ENCODE results near the gene HSPA1B. TPM values are rescaled to one million over a fixed set of nuclear protein-coding genes. Genes with fewer than 3 reads are reported as not detected.

The HSPA1B gene
- total RNA-seq, 1 experiment from 2014 or later = 214 TPM

DNA sequence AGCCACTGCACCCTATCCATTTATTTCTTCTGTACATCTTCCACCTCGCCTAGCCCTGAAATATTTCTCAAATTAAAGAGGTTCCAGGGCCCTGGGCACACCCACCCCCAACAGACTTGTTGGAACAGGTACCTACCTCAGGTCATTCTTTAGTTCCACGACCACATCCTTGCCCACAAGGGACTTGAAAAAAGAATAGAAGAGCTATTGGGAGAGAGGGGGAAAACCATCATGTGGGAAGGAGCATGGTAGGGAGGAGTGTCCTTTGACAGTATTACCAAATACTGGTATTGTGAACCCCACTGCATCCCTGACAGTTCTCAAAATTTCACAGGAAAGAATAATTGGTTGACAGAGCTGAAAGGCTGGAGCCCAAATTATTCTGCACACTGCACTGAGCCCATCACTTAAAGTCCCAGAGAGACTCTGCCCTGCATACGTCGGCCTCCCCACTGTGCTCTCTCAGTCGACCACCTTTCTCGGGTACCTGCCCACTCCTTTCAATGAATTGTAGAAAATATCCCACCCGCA, 21.5 kb upstream of the HSPA1B start:
- Histone ChIP-seq H3K27me3 (ENCODE audit: insufficient read depth, low read length) (no peaks in the 10 kb centered on the region), H3K9me2 (ENCODE audit: insufficient read depth) (no peaks in the 10 kb centered on the region), H3K4me3 (replicated peaks in 1 of 2; ENCODE audit: low read depth in 1 of 2, low read length in 2 of 2) (peak overlapping the region; percentile 93 to 94), H3K36me3 (ENCODE audit: control insufficient read depth in 1 of 2, insufficient read depth in 2 of 2, low read length in 2 of 2) (peaks cover 3 to 11% of the 10 kb centered on the region in 2 experiments; a peak in 3 of 4 replicates), H4K20me1 (ENCODE audit: insufficient read depth) (no peaks in the 10 kb centered on the region), H3K9ac (ENCODE audit: low read length) (peak overlapping the region; percentile 95), H3K27ac (ENCODE audit: low read depth, low read length) (peak overlapping the region; percentile 85), H3K9me3 (ENCODE audit: control insufficient read depth in 1 of 2, insufficient read depth in 1 of 2, low read depth in 1 of 2, low read length in 2 of 2) (no peaks in the 10 kb centered on the region), H3K79me2 (ENCODE audit: insufficient read depth, low read length) (peaks cover 40% of the 10 kb centered on the region), H3K4me2 (ENCODE audit: low read length) (peak overlapping the region; percentile 98), H3K4me1 (ENCODE audit: control insufficient read depth in 1 of 2, insufficient read depth in 2 of 2, low read length in 2 of 2) (peaks cover 13 to 16% of the 10 kb centered on the region in 2 experiments), H2AFZ (ENCODE audit: low read depth, low read length, poor library complexity, severe bottlenecking) (peak overlapping the region; percentile 33)
- POLR2A ChIA-PET = interaction anchor here (0.5 to 4.8 kb wide), 9 partner anchors 10 to 141 kb away, joined by 3 to 49 read pairs (median 4); partner anchors contain the start of genes GPANK1, HSPA1B and VARS1
- DNase-seq (ENCODE audit: low read depth, low spot score) (no peak), ATAC-seq (peak; percentile 16)
- intact Hi-C loops (cut with micrococcal nuclease) = no loop called here
- TF ChIP-seq CEBPB (IDR thresholded peaks at IDR 0.05; ENCODE audit: low read depth) = no peak
- CTCF ChIA-PET = interaction anchor here (1.3 to 2.4 kb wide), 3 partner anchors 10 to 68 kb away, joined by 3 to 16 read pairs (median 5); partner anchors contain the start of gene VARS1
- BruUV-seq (replicated peaks) = TSS peak; percentile 74
- RAD21 ChIA-PET (ENCODE audit: low non-redundant PET in 1 of 2, low total read pairs in 2 of 2, uncharacterized antibody in 2 of 2, unreplicated experiment in 2 of 2) = no interaction called here

DNA sequence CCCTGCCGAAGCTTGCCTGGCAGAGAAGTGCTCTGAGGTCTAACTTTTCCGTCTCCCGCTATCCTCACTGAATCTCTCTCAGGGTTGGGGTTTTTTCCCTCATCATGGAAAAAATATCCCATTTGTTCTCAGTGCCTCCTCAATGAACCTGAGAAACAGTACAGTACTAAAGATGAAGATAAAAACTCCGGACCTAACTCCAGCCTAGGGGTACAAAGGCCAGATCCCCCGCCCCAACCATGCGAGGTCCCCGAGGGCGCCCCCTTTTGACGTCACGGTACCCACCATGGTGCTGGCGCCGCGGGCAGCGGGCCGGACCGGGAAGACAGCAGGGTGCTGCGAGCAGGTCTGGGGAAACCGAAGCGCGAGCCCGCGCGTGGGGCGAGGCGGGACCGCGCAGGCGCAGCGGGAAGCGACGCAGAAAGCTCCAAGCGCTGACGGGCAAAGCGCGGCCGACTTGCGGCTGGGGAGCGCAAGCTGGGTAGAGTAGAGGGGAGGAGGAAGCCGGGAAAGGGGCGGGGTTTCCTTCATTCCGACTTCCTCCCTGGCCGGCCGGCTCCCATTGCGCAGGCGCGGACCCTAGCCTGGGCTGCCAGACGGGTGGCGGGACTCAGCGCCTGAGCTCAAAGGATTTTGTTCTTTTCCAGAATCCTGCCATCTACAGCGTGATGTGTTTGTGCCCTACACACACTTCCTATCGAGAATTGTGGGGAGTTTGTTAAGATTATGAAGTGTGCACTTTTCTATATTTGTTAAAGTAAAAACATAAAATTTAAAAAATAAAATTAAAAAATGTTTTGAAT, 20.9 kb upstream of the HSPA1B start, which contains the start of gene LSM2:
TSS of gene LSM2 (minus strand) at position 497 of the 803 bp plus-strand sequence. CDS start at position 288, 209 bp downstream.
- DNase-seq (ENCODE audit: low read depth, low spot score) = peak; percentile 88
- ChIA-PET POLR2A (interaction anchor here (0.6 to 4.8 kb wide), 14 partner anchors 11 to 142 kb away, joined by 3 to 49 read pairs (median 4); partner anchors contain the start of genes GPANK1, HSPA1B, NEU1 and VARS1), CTCF (interaction anchor here (0.7 to 2.4 kb wide), 9 partner anchors 11 to 145 kb away, joined by 3 to 16 read pairs (median 3); partner anchors contain the start of genes HSPA1B, NEU1 and VARS1), RAD21 (ENCODE audit: low non-redundant PET in 1 of 2, low total read pairs in 2 of 2, uncharacterized antibody in 2 of 2, unreplicated experiment in 2 of 2) (interaction anchor here (0.7 to 1.0 kb wide), 2 partner anchors 21 to 25 kb away, joined by 3 to 4 read pairs; partner anchors contain the start of gene HSPA1B (in 1 of the 2))
- no peaks in the 10 kb centered on the region for H3K9me3 ChIP-seq (ENCODE audit: control insufficient read depth in 1 of 2, insufficient read depth in 1 of 2, low read depth in 1 of 2, low read length in 2 of 2)
- intact Hi-C loops (cut with micrococcal nuclease) = loop anchor here (1.0 kb wide), 1 partner anchor 21 kb away; the partner anchor contains the start of gene HSPA1B
- H3K36me3 ChIP-seq (ENCODE audit: control insufficient read depth in 1 of 2, insufficient read depth in 2 of 2, low read length in 2 of 2) = peaks cover 0 to 7% of the 10 kb centered on the region in 2 experiments; a peak in 2 of 4 replicates
- no TSS peak for BruUV-seq (replicated peaks)
- peak within 1 kb of the TSS; percentile 98 for H3K4me2 ChIP-seq (ENCODE audit: low read length)
- peaks cover 13 to 16% of the 10 kb centered on the region in 2 experiments for H3K4me1 ChIP-seq (ENCODE audit: control insufficient read depth in 1 of 2, insufficient read depth in 2 of 2, low read length in 2 of 2)
- H3K9ac ChIP-seq (ENCODE audit: low read length) = peak within 1 kb of the TSS; percentile 95
- ATAC-seq = peak; percentile 97
- H4K20me1 ChIP-seq (ENCODE audit: insufficient read depth) = no peaks in the 10 kb centered on the region
- H2AFZ ChIP-seq (ENCODE audit: low read depth, low read length, poor library complexity, severe bottlenecking) = peak within 1 kb of the TSS; percentile 33
- no peaks in the 10 kb centered on the region for H3K27me3 ChIP-seq (ENCODE audit: insufficient read depth, low read length)
- peaks cover 37% of the 10 kb centered on the region for H3K79me2 ChIP-seq (ENCODE audit: insufficient read depth, low read length)
- H3K4me3 ChIP-seq (replicated peaks in 1 of 2; ENCODE audit: low read depth in 1 of 2, low read length in 2 of 2) = peak within 1 kb of the TSS; percentile 93 to 94
- peak within 1 kb of the TSS; percentile 85 for H3K27ac ChIP-seq (ENCODE audit: low read depth, low read length)
- no peaks in the 10 kb centered on the region for H3K9me2 ChIP-seq (ENCODE audit: insufficient read depth)
- TF ChIP-seq CEBPB (IDR thresholded peaks at IDR 0.05; ENCODE audit: low read depth) (no peak), POLR2AphosphoS5 (IDR thresholded peaks at IDR 0.05; ENCODE audit: low read depth, low read length) (peak; percentile 94), RAD21 (IDR thresholded peaks at IDR 0.05; ENCODE audit: low read depth) (peak; percentile 28), ELF1 (IDR thresholded peaks at IDR 0.05; ENCODE audit: borderline replicate concordance, low read depth) (no peak; the same call in 1 of the 2 replicates), SP1 (IDR thresholded peaks at IDR 0.05; ENCODE audit: low read depth) (peak; percentile 23; the same call in 1 of the 2 replicates), POLR2A (IDR thresholded peaks at IDR 0.05; ENCODE audit: borderline replicate concordance, extremely low read depth, insufficient read depth, insufficient read length) (peak; percentile 92), CBX3 (IDR thresholded peaks at IDR 0.05; ENCODE audit: low read depth) (no peak; the same call in none of the 2 replicates), EGR1 (IDR thresholded peaks at IDR 0.05; ENCODE audit: low read depth) (no peak), ZFX (IDR thresholded peaks at IDR 0.05) (peak; percentile 68), SIN3A (IDR thresholded peaks at IDR 0.05; ENCODE audit: low read depth) (no peak; the same call in none of the 2 replicates)
- TF ChIP-seq, protein P1, sequence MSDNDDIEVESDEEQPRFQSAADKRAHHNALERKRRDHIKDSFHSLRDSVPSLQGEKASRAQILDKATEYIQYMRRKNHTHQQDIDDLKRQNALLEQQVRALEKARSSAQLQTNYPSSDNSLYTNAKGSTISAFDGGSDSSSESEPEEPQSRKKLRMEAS (IDR thresholded peaks at IDR 0.05) = peak; percentile 78
- TF ChIP-seq, protein P2, sequence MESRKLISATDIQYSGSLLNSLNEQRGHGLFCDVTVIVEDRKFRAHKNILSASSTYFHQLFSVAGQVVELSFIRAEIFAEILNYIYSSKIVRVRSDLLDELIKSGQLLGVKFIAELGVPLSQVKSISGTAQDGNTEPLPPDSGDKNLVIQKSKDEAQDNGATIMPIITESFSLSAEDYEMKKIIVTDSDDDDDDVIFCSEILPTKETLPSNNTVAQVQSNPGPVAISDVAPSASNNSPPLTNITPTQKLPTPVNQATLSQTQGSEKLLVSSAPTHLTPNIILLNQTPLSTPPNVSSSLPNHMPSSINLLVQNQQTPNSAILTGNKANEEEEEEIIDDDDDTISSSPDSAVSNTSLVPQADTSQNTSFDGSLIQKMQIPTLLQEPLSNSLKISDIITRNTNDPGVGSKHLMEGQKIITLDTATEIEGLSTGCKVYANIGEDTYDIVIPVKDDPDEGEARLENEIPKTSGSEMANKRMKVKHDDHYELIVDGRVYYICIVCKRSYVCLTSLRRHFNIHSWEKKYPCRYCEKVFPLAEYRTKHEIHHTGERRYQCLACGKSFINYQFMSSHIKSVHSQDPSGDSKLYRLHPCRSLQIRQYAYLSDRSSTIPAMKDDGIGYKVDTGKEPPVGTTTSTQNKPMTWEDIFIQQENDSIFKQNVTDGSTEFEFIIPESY (IDR thresholded peaks at IDR 0.05; ENCODE audit: extremely low read depth, insufficient replicate concordance, low read length) = no peak
- TF ChIP-seq, protein P3, sequence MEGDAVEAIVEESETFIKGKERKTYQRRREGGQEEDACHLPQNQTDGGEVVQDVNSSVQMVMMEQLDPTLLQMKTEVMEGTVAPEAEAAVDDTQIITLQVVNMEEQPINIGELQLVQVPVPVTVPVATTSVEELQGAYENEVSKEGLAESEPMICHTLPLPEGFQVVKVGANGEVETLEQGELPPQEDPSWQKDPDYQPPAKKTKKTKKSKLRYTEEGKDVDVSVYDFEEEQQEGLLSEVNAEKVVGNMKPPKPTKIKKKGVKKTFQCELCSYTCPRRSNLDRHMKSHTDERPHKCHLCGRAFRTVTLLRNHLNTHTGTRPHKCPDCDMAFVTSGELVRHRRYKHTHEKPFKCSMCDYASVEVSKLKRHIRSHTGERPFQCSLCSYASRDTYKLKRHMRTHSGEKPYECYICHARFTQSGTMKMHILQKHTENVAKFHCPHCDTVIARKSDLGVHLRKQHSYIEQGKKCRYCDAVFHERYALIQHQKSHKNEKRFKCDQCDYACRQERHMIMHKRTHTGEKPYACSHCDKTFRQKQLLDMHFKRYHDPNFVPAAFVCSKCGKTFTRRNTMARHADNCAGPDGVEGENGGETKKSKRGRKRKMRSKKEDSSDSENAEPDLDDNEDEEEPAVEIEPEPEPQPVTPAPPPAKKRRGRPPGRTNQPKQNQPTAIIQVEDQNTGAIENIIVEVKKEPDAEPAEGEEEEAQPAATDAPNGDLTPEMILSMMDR (IDR thresholded peaks at IDR 0.05 in 2 of 3, conservative IDR thresholded peaks at IDR 0.05 in 1 of 3; ENCODE audit: borderline replicate concordance in 1 of 3, insufficient read depth in 1 of 3, low read depth in 2 of 3, low read length in 2 of 3) = 0 out of 6 replicates have a peak, but pooled peaks of 2 of the 3 experiments have one; percentile 10 to 23
